GM18502 (cell line): ENCODE results near the gene SCAND1.
A peak's percentile ranks its signal among the peaks of the same experiment; 100 is the strongest.
"Not testable (repeated sequence)": the region's sequence is repeated elsewhere in the genome, so short reads cannot be mapped to it uniquely, and the experiment has no call there.

Experiments used
- ATAC-seq: cut with Tn5 transposase; IDR thresholded peaks from one replicate; pipeline ENCODE4 v1.9.1; 2021; ENCODE audit warnings: mild to moderate bottlenecking; ENCODE audit not compliant: unreplicated experiment, poor library complexity

SCAND1 gene

DNA sequence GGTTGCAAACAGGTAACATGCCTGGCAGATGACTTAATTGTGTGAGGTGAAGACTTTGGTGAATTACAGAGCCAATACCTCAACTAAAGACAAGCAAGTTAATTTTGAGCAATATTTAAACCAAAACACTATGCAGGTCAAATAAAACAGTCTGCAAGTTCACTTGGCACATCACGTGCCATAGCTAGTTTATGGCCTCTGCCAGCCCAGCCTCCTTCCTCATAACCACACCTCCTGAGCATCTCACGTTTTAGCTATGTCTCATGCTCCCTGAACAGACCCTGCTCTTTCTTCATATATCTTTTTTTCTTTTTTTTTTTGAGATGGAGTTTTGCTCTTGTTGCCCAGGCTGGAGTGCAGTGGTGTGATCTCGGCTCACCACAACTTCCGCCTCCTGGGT lies 9.6 kb upstream of the SCAND1 start:
- ATAC-seq, result no peak

DNA sequence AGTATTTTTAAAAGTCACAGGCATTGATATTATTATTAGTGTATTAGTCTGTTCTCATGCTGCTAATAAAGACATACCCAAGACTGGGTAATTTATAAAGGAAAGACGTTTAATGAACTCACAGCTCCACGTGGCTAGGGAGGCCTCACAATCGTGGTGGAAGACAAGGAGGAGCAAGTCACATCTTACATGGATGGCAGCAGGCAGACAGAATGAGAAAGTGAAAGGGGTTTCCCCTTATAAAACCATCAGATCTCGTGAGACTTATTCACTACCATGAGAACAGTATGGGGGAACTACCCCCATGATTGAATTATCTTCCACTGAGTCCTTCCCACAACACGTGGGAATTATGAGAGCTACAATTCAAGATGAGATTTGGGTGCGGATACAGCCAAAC lies 5.0 kb upstream of the SCAND1 start:
- not testable (repeated sequence) for ATAC-seq

DNA sequence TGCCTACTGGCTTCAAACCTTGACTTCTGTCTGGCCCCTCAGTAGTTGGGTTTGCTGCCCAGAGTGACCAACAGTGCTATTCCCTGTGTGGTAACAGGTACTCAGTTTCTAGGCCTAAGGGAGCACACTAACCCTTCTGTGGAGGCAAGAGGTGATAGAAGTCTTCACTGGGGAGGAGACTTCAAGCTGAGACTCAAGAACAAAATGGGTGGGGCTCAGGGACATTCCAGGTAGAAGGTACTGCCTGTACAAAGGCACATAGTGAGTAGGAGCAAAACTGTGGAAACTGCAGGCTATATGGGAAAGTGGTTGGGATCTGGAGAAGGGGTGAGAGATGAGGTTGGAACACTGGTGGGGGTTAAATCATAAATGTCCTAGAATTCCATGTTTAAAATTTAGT lies 2.3 kb upstream of the SCAND1 start:
- no peak for ATAC-seq

DNA sequence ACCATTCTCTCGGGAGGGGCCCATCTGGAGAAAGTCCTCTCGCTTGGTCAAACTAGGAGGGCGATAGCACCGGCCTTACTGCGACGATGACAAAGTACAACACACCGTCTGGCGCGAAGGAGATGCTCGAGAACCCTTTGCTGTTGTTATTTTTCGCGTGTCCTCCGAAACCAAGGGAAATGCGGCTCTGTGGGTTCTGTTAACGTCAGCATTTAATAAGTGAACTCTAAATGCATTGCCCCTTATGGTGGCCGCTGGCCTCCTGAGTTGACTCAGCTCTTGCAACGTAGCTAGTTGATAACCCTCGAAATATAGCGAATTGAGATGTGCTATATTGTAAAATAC lies 577 bp upstream of the SCAND1 start:
- ATAC-seq, result no peak

DNA sequence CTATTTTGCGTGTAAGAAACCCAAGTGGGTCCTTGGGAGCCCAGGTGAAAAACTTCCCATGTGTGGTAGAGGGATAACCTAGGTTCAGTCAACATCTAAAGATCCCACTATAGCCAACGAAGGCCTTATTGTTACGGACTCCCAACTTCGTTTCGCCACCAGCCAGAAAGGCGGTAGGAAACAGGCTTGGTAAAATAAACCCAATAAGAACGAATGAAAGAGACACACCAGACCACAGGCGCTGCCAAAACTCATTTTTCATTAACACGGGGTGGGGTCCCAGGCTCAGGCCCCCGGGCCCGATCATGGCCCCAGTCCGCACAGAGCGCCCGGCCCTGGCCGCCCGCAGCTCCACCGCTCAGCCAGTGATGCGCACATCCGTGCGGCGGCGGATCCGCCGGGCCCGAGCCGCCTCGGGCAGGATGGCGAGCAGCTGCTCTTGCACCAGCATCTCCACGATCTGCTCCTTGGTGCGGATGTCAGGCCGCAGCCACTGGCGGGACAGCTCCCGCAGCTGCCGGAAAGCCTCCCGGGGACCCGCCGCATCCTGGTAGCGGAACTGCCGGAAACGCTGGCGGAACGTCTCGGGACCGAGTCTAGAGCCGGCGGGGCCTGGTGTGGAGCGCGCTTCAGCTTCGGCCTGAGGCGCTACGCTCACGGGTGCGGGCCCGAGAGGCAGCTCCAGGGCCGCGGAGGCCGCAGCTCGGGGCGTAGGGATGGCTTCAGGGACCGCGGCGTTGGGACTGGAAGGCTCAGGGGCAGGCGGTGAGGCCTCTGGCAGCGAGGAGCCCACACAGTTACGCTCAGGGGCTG lies 709 bp downstream of the SCAND1 start:
- peak; percentile 27 for ATAC-seq

DNA sequence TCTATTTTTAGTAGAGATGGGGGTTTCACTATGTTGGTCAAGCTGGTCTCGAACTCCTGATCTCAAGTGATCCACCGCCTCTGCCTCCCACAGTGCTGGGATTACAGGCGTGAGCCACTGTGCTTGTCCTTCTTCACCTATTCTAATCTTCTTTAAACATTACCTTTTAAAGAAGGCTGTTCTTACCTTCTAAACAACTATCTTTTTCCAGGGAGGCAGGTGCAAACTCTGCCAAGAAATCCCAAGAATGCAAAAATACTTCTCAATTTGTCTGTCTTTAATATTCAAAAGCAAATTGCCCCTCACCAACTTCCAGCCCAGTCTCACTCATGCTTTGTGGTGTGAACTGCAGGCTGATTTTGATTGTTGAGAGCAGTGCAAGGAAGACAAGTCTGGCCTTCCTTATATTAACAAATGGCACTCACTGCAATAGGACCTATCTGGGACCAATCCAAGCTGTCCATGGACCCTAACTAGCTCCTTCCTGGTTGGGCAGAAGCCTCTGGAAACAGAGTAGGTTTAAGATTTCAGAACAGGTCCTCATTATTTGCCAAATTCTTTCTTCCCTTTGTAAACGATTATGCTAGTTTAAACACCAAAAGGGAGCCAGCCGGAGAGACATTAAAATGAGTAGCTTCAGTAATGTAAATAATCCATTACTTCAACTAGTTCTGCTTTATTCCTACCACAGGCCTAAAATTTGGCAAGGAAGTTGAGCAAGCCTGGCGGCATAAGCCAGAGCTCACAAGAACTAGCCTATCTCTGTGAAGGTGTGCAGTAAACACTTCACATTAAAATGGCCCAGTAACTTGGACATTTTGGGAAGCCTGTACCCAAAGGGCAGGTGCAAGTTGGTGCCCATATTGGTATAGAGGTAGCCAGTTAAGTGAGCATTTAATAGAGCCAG lies 1.6 kb downstream of the SCAND1 start:
- ATAC-seq, result no peak

DNA sequence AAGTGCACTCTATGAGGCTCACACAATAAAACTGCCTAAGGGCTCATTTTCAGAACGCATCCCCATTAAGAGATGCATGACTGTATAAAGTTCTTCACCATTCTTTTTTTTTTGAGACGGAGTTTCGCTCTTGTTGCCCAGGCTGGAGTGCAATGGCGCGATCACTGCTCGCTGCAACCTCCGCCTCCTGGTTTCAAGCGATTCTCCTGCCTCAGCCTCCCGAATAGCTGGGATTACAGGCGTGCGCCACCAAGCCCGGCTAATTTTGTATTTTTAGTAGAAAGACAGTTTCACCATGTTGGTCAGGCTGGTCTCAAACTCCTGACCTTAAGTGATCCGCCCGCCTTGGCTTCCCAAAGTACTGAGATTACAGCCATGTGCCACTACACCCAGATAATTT lies 2.2 kb downstream of the SCAND1 start:
- ATAC-seq, result not testable (repeated sequence)

DNA sequence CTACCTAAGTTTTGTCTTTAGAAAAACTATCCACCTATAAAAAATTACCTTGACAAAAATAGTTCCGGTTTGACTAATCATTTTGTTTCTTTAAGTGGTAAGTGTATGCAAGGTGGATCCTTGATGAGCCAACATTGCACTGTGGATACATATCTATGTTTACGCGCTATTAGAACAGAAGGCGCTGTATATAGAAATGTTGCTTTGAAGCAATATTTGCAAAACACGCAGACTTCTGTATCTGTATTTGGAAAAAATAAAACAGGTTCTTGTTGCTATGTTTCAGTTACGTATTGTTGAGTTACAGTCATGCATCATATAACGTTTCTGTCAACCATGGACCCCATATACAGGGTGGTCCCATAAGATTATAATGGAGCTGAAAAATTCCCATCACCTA lies 4.2 kb downstream of the SCAND1 start:
- no peak for ATAC-seq

DNA sequence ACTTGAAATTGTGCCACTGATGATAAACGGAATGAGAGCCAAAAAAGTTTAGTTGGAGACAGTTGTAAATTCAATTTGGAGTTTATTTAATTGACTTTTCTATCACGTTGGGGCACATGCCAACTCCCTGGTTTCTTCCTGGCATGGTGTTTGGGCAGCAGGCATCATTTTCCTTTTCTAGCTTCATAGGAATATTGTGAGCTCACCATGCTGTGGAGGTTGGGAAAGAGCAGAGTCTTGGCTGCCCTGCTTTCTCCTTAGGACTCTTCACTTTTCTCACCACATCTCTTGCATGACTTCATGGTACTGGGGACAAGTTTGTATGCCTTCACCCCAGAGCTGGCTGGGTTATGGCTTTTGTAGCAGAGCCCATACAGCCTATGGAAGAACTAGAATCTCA lies 6.4 kb downstream of the SCAND1 start:
- ATAC-seq, result no peak

DNA sequence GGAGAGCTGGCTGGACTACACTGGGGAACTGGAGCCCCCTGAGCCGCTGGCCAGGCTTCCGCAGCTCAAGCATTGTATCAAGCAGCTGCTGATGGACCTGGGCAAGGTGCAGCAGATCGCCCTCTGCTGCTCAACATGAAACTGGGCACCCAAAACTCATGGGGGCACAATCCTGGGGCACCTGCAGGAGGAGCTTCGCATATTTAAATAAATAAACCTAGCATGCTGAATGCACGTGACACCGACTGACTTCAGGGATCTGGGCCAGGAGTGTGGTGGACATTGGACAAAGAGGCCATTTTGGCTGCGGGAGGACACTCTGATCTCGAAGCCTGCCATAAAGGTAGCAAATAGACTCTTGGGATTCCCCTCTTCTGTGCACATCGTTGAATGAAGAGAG lies 6.8 kb downstream of the SCAND1 start:
- ATAC-seq, result no peak

DNA sequence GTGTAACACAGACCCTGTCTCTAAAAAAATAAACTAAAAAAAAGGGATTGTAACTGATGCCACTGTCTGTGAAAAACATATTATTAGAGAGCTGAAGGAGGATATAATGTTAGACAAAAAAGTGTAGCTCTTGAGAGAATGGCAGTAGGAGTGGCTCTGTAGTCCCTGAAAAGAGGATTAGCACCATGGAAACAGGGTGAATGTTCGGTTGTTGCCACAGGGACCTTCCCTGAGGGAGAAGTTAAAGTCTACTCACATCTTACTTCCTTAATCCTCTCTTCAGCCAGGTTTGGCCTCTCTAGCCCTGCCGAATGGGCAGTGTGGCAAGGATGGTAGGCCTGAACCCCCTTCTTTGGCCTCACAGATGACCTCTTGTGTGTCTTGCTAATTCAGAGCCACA lies 12.1 kb downstream of the SCAND1 start:
- ATAC-seq, result no peak

DNA sequence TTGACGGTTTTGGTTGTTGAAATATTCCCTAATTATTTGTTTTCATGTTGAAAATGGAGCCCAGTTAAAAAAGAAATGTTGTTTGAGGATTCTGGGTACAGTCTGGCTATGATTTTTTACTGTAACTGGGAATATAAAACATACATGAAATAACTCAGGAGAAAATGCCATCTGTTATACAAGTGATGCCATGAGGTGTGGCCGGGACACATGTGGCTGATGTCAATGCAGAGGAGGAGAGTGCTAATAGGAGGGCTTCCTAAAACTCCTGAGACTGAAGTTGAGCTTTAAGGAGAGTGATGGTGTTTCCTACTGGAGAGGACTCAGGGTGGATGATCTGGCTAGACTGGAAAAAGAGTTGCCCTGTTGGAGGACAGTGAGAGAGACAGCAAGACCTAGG lies 12.7 kb downstream of the SCAND1 start:
- no peak for ATAC-seq

DNA sequence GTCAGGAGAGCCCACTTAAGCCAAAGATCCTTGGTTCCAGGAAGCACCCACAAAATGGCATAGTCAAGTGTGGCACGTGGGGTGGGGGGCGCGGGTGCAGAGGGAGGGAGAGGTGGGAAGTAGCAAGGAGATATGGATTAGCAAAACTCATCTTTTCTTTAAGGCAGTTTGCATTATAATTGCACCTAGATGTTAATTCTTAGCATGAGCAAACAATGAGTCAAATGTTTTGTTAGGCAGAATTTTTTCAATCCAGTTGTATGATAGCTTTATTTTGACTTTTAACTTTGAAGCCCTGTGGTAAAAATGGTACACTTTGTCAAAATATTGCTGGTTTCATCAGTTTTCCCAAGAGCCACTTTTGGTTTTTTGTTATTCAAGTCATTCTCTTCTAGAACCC lies 15.0 kb downstream of the SCAND1 start:
- no peak for ATAC-seq

DNA sequence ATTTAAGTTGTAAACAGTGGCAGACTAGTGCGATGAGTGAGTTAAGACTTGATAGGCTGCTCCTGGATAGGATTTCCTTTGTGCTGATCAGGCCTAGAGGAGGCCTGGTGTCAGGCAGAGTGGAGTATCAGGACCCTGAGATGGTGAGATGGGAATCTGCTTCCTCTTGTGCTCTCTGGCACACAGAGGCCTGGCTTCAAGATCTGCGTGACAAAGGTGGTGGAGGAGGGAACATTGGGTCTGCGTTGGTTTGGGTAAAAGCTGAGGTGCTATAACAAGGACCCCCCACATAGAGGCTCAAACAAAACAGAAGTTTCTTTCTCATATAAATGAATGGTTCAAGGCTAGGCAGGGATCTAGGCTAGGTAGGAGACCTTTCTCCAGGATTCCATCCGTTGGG lies 20.3 kb downstream of the SCAND1 start:
- no peak for ATAC-seq

DNA sequence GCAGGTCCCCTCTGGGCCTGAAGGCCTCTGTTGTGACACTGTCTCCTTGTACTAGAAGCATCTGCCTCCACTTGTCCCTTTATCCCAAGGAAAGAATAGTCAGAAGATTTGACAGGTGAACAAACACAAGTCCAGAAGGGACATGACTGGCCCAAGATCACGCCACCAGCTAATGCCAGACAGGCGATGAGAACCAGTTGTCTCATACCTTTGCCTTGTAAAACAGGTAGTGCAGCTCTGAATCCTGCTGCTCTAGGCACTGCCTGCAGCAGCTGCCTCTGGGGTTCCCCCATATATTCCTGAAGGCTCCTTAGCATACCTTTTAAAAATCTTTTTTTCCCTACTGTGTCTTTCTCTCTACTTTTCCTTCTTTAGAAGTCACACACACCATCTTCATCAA lies 25.0 kb downstream of the SCAND1 start:
- ATAC-seq, result no peak

DNA sequence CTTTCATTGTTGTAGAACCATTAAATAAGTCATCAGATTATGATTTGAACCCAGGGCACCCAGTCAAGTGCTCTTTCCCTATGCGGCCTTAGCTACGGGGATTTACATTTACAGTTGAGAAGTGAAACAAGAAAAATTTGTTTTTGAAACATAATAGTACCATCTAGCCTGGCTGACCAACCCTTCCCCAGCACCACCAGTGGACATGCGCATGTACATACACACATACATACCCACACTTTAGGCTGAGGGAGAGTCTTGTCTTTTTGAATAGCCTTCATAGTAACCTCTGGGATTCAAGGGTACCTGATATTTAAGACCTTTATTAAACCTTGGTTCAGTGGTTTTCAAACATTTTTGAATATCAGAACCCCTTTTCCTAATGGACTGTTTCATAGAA lies 33.8 kb downstream of the SCAND1 start:
- ATAC-seq, result no peak

DNA sequence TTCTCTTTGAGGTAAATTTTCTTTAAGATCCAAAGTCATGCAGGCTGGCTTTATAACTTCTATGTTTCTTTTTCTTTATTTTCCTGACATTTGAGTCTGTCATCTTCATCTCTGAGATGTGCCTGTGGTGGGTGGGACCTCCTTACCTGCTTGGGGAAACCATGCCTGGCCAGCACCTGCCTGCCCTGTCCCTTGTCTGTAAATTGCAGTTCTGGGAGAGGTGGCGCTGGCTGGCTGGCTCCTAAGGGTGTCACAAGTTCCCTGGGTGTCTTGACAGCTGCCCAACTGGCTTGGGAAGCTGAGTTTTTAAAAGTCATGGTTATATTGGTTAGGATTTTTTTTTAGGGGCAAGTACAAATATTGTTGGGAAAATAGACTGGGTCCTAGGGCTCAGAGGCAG lies 36.3 kb downstream of the SCAND1 start:
- ATAC-seq, result no peak

DNA sequence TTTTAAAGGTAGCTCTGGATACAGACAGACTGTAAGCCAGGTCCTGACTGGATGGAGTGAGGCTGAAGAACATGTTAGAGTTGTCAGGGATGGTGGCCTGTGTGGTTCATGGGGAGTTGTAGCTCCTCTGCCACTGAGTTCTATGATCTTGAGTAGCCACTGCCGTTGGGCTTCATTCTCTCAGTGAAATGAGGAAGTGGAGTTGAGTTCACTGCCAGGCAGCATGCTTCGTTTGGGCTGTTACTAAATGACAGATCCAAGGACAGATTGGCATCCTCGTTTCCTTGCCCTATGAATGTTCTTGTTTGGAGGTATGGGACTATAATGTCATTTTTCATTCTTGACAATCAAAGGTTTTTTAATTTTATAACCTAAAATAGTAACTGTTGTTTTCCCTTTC lies 37.2 kb downstream of the SCAND1 start:
- ATAC-seq, result no peak

DNA sequence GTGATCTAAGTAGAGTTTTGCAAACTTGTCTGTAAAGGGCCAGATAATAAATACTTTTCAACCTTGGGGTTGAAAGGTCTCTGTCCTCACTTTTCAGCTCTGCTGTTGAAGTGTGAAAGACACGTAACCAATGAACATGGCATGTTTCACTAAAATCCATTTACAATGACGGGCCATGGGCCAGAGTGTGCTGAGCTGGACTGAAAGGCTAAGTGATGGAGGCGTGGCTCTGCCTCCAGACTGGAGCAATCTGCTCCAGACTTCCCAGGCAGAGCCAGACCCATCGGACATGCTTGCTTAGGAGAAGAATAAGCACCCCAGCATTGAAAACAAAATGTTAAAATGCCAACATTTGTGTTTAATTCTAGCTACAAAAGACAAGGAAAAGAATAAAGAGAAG lies 41.4 kb downstream of the SCAND1 start:
- ATAC-seq, result no peak

DNA sequence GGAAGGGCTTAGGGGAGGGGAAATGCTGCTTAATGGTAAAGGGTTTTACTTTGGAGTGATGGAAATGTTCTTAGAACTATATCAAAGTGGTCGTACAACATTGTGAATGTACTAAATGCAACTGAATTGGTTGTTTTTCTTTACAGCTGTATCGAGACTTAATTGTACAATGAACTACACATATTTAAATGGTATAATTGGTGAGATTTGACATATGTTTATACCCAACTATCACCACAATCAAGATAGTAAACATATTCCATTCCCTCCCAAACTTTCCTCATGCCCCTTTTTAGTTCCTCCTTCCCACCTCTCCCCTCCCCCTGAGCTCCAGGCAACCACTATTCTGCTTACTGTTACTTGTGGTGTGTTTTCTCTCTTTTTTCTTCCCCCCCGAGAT lies 44.0 kb downstream of the SCAND1 start:
- no peak for ATAC-seq

DNA sequence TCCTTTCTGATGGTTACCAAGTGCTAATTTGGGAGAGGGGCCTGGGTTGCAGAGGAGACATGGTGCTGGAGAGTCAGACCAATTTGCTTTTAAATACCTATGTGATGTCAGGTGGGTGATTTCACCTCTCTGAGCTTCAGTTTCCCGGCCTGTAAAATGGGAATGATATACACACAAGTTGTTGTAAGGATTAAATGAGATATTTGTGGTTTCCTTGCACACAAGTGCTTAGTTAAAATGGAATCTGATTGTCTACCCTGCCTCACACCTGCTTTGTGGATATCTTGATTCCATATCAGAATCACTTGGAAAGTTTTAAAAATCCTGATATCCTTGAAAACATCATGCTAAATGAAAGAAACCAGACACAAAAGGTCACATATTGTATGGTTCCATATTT lies 44.5 kb downstream of the SCAND1 start:
- ATAC-seq, result no peak

DNA sequence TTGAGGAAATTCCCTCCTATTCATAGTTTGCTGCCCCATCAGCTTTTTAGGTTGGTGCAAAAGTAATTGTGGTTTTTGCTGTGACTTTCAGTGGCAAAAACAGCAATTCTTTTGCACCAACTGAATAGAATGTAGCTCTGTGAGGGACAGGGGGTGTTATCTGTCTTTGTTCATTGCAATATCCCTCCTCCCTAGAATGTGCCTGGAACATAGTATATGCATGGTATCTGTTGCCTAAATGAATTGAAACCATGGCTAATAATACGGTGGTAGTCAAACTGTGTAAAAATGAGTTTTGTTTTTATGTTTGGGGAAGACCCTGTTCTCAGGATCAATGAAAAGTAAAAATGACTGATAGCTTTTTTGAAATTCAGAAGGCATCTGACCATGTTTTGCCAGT lies 45.1 kb downstream of the SCAND1 start:
- ATAC-seq, result no peak
